ENCODE measurements around the gene CTCF.

Gene CTCF

GRCh38 chr16:67537270-67537635 is 25.1 kb upstream of the CTCF start:
- DNase-seq = no peak

GRCh38 chr16:67537636-67538591 is 24.4 kb upstream of the CTCF start:
- DNase-seq = no peak

- DNase-seq = no peak
Measured at GRCh38 chr16:67538666-67539101, 23.6 kb upstream of the CTCF start.

- no peak for DNase-seq
Measured at GRCh38 chr16:67539271-67539670, 23.1 kb upstream of the CTCF start.

- DNase-seq = no peak
Measured at GRCh38 chr16:67539691-67540635, 22.4 kb upstream of the CTCF start.

- no peak for DNase-seq
Measured at GRCh38 chr16:67540756-67541155, 21.6 kb upstream of the CTCF start.

GRCh38 chr16:67541391-67542263 is 20.7 kb upstream of the CTCF start:
- no peak for DNase-seq

- no peak for DNase-seq
Measured at GRCh38 chr16:67542464-67542863, 19.9 kb upstream of the CTCF start.

GRCh38 chr16:67543036-67543435 is 19.3 kb upstream of the CTCF start:
- no peak for DNase-seq

- no peak for DNase-seq
Measured at GRCh38 chr16:67543582-67543981, 18.7 kb upstream of the CTCF start.

- no peak for DNase-seq
Measured at GRCh38 chr16:67544329-67544841, 17.9 kb upstream of the CTCF start.

- no peak for DNase-seq
Measured at GRCh38 chr16:67544844-67545664, 17.3 kb upstream of the CTCF start.

- no peak for DNase-seq
Measured at GRCh38 chr16:67545665-67546024, 16.7 kb upstream of the CTCF start.

- no peak for DNase-seq
Measured at GRCh38 chr16:67546091-67546501, 16.2 kb upstream of the CTCF start.

- DNase-seq = peak; percentile 82
Measured at GRCh38 chr16:67546761-67547422, 15.4 kb upstream of the CTCF start.

- peak; percentile 36 for DNase-seq
Measured at GRCh38 chr16:67547423-67548264, 14.7 kb upstream of the CTCF start.

GRCh38 chr16:67548265-67549126 is 13.8 kb upstream of the CTCF start:
- DNase-seq = no peak

- no peak for DNase-seq
Measured at GRCh38 chr16:67549240-67549639, 13.1 kb upstream of the CTCF start.

- DNase-seq = no peak
Measured at GRCh38 chr16:67549936-67550335, 12.4 kb upstream of the CTCF start.
